Heart right ventricle (tissue), 16 donors: ENCODE results near the gene TMTC2. TPM values are rescaled to one million over a fixed set of nuclear protein-coding genes. Genes with fewer than 3 reads are reported as not detected.

Experiments
- ATAC-seq, 8 donors: fragments of 200-7000 bp; cut with Tn5 transposase; one replicate each; pipeline ENCODE4 v1.9.1; 2020; ENCODE audit warnings: mild to moderate bottlenecking in 8 of 8, moderate library complexity in 8 of 8, moderate number of reproducible peaks in 1 of 8
- DNase-seq, 2 donors: peaks; one replicate each; pipeline ENCODE4 v3.0.0-alpha.2; 2020
- H3K27ac ChIP-seq, 10 donors: fragments of 200-600 bp; sonication (generic) in 2 of 10; one replicate each; pipeline versions ENCODE4 v1.5.0 to v1.8.0; 2020 to 2022; ENCODE audit warnings: mild to moderate bottlenecking in 3 of 10
- H3K27me3 ChIP-seq, 7 donors: fragments of 200-600 bp; one replicate each; pipeline ENCODE4 v1.8.0; 2021 to 2022; ENCODE audit warnings: mild to moderate bottlenecking in 2 of 7
- H3K36me3 ChIP-seq, 9 donors: fragments of 200-600 bp; sonication (generic) in 1 of 9; one replicate each; pipeline versions ENCODE4 v1.5.0 to v1.8.0; 2020 to 2022; ENCODE audit warnings: mild to moderate bottlenecking in 2 of 9
- H3K4me1 ChIP-seq, 9 donors: fragments of 200-600 bp; sonication (generic) in 1 of 9; one replicate each; pipeline versions ENCODE4 v1.5.0 to v1.8.0; 2020 to 2022; ENCODE audit warnings: mild to moderate bottlenecking in 4 of 9
- H3K4me3 ChIP-seq, 10 donors: fragments of 200-600 bp; sonication (generic) in 2 of 10; one replicate each; pipeline versions ENCODE4 v1.5.0 to v1.8.0; 2020 to 2022; ENCODE audit warnings: mild to moderate bottlenecking in 7 of 10, moderate library complexity in 2 of 10
- H3K9me3 ChIP-seq, 11 donors: fragments of 200-600 bp in 10 of 11; sonication (generic) in 2 of 11; one replicate each; pipeline versions ENCODE4 v1.5.0 to v1.8.0; 2013 to 2022; ENCODE audit warnings: mild to moderate bottlenecking in 2 of 11, control low read depth in 1 of 11, moderate library complexity in 1 of 11
- WGBS, 2 donors: extraction: QIAGEN DNeasy Blood & Tissue Kit; methylation state at CpG; one replicate each; pipeline ENCODE4 v1.1.7; 2013; ENCODE audit warnings: inconsistent platforms in 1 of 2; 5-methylcytosine and 5-hydroxymethylcytosine counted together
- intact Hi-C, 10 donors: fragments of 100-400 bp; cut with DNase I; formaldehyde crosslinking; loops; one replicate each; pipeline versions ENCODE4 v1.11.1 to v1.14.2; 2022
- polyA plus RNA-seq, 2 donors: library from polyadenylated mRNA; stranded (reverse); fragments of 200-250 nt; gene quantifications; one replicate each; pipeline ENCODE4 v1.2.3, GENCODE V29; 2013
- total RNA-seq, 10 donors: library from RNA; stranded (reverse); fragmentation: NEBNext Ultra II Directional in 3 of 10; extraction: Animal tissue kit (Norgen Biotek cat#: 25700) in 3 of 10; gene quantifications; one replicate each; pipeline versions ENCODE4 v1.2.1 to v1.2.4, GENCODE V29; 2021 to 2023
- TF ChIP-seq, protein P1 (sequence below), 9 donors: fragments of 200-600 bp; sonication (generic) in 2 of 9; IDR thresholded peaks; one replicate each; pipeline versions ENCODE4 v1.5.0 to v1.8.0; 2021 to 2022; ENCODE audit warnings: antibody characterized with exemption in 9 of 9, mild to moderate bottlenecking in 5 of 9, moderate library complexity in 1 of 9
- donor health status: Arrhythmogenic right ventricular cardiomyopathy.
- donor health status: ischemic (EF 13 %, LVEDD 7.1; RV severe dilation, severe dysfunction).
- donor health status: healthy with polysubstance abuse.
- donor health status: DM: no; HTN: yes; CAD: no.
- donor health status: DM: no; HTN: no; CAD: no.
- donor health status: ischemic (EF 25% LVEDD 6.9; RV normal size, moderate dysfunction).
- donor health status: ischemic (EF 25% LVEDD 5.7; RV mildly dilated, moderate dysfunction).
- donor health status: healthy.
- donor health status: DM: yes; HTN: yes; CAD: no.
- donor health status: Ischemic cardiomyopathy.
- donor health status: ischemic (EF 35%, LVEDD 5.7; RV mildly dilated, moderate dysfunction).
- donor health status: nonischemic (EF 11% LVEDD 7.7; RV severe dilation, severe dysfunction).
- donor health status: DM: yes; HTN: yes; CAD: no.
- donor health status: PGD.
- donor health status: ischemic (EF 29% LVEDD 5.4; RV normal size, mild dysfunction).
- donor health status: nonischemic (EF 23%, LVEDD 6.1; RV moderate dilation, normal function).

Gene TMTC2
- total and polyA plus RNA-seq, 12 donors, result 1.6 to 4.4 (median 2.6) TPM

DNA sequence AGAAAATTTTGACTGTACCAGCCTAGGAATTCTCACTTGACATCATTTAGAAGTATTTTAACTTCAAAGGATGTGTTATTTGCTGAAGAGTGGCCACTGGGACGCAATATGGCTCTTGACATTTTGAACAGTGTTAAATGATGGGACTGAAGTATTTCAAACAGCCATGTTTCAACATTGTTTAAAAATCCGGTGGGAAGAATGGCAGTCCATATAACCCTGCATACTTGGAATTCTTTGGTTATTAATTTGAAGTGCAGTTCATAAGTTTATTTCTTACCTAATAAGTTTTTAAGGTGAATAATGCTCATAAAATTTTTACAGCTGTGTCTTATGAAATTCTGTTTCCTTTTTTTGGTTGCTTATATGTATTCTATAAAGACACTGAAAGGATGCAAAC is 8.3 kb downstream of the TMTC2 start:
- ATAC-seq (no peak), DNase-seq (no peak)
- WGBS, 2 donors, result 84 to 90% methylated on average over 2 of the region's 2 CpGs
- TF ChIP-seq, protein P1, sequence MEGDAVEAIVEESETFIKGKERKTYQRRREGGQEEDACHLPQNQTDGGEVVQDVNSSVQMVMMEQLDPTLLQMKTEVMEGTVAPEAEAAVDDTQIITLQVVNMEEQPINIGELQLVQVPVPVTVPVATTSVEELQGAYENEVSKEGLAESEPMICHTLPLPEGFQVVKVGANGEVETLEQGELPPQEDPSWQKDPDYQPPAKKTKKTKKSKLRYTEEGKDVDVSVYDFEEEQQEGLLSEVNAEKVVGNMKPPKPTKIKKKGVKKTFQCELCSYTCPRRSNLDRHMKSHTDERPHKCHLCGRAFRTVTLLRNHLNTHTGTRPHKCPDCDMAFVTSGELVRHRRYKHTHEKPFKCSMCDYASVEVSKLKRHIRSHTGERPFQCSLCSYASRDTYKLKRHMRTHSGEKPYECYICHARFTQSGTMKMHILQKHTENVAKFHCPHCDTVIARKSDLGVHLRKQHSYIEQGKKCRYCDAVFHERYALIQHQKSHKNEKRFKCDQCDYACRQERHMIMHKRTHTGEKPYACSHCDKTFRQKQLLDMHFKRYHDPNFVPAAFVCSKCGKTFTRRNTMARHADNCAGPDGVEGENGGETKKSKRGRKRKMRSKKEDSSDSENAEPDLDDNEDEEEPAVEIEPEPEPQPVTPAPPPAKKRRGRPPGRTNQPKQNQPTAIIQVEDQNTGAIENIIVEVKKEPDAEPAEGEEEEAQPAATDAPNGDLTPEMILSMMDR (IDR thresholded peaks at IDR 0.05), result no peak
- H3K4me3 ChIP-seq, result no peak overlapping the region
- no peaks in the 10 kb centered on the region for H3K4me1 ChIP-seq
- intact Hi-C loops, result no loop called here
- peaks cover 0 to 12% (median 0%) of the 10 kb centered on the region in 9 donors for H3K36me3 ChIP-seq
- H3K27me3 ChIP-seq, result no peaks in the 10 kb centered on the region
- H3K27ac ChIP-seq, result no peak overlapping the region
- H3K9me3 ChIP-seq, result no peaks in the 10 kb centered on the region

DNA sequence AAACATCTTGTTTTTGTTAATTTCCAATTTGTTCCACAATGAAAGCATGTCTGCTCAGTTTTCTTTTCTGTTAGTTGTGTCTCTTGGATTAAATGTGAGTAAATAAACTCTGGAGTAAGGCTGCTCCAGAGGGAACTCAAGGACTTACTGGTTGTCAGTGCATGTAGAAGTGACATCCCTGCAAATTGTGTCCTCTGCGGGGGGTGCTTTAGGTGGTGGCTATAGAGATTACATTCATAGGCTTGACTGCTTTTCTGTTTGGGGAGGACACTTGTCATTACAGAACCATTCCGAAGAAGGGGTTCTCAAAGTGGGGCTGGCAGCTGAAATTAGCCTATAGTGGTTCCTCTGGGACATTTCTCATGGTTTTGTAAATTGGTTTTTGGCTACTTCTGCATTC is 8.8 kb downstream of the TMTC2 start:
- no peaks in the 10 kb centered on the region for H3K9me3 ChIP-seq

DNA sequence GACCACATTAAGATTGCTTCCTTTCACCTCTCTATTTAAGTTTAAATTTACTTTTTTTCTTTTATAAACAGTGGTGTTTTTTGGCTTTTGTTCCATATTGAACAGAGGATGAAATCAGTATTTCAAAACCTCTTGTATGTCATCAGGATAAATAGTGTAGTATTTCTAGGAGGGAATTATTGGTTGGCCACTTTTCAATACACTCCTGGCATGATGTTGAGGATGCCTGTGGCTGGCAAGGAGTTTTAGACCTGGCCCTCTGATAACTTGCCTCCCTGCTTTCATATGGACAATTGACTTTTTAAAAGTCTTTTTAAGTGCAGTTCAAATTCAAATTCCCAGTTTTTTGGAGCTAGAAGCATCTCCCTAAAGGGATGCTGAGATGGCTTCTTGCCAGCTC is 9.8 kb downstream of the TMTC2 start:
- intact Hi-C loops, result no loop called here
- no peak for DNase-seq
- no peak overlapping the region for H3K27ac ChIP-seq
- H3K36me3 ChIP-seq, result peaks cover 0 to 12% (median 0%) of the 10 kb centered on the region in 9 donors
- ATAC-seq, result no peak
- H3K9me3 ChIP-seq, result no peaks in the 10 kb centered on the region
- H3K27me3 ChIP-seq, result no peaks in the 10 kb centered on the region
- no peak overlapping the region for H3K4me3 ChIP-seq
- H3K4me1 ChIP-seq, result no peaks in the 10 kb centered on the region
- TF ChIP-seq, protein P1 (IDR thresholded peaks at IDR 0.05), result no peak

More for the DNA sequence above, 8.8 kb downstream of the TMTC2 start:
- DNase-seq (no peak), ATAC-seq (no peak)
- TF ChIP-seq, protein P1 (IDR thresholded peaks at IDR 0.05), result no peak
- no peaks in the 10 kb centered on the region for H3K27me3 ChIP-seq
- H3K4me3 ChIP-seq, result no peak overlapping the region
- intact Hi-C loops, result no loop called here
- no peaks in the 10 kb centered on the region for H3K4me1 ChIP-seq
- WGBS, 2 donors, result 88 to 92% methylated on average over 2 of the region's 2 CpGs
- no peak overlapping the region for H3K27ac ChIP-seq
- H3K36me3 ChIP-seq, result peaks cover 0 to 12% (median 0%) of the 10 kb centered on the region in 9 donors

DNA sequence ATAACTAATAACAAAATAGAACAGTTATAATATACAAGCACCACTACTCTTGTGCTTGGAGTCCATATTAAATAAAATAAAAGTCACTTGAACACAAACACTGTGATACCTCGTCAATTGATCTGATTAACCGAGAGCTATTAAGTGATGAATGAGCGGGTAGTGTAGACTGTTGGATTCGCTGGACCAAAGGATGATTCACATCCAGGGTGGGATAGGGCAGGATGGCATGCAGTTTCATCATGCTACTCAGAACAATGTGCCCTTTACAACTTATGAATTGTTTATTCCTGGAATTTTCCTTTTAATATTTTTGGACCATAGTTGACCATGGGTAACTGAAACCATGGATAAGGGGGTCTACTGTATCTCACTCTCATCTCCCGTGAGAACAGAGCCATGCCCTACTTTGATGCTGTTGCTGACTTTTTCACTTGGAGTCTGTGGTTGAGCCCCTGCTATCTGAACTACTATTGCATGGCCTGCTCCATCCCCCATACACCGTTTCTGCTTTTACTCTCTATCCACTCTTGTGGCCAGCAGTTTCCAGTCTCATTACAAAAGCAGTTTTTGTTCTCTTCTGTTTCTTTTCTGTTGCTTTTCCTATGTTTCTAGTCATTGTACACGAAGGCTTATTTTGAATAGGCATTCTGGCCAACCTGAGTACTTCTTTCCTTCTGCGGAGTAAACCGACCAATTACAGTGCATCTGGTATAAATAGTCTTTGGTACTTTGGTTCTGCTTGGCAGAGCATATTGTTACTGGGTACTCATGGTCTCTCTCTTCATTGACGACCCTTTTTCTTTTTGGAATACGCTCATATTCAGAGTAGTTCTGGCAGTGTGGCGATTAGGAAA is 12.2 kb downstream of the TMTC2 start:
- no peaks in the 10 kb centered on the region for H3K36me3 ChIP-seq
- 92 to 93% methylated on average over 12 of the region's 12 CpGs for WGBS, 2 donors

More for the DNA sequence above, 12.2 kb downstream of the TMTC2 start:
- TF ChIP-seq, protein P1 (IDR thresholded peaks at IDR 0.05), result no peak
- intact Hi-C loops, result no loop called here
- Histone ChIP-seq H3K4me3 (no peak overlapping the region), H3K4me1 (no peaks in the 10 kb centered on the region), H3K9me3 (no peaks in the 10 kb centered on the region), H3K27me3 (no peaks in the 10 kb centered on the region), H3K27ac (no peak overlapping the region)
- no peak for ATAC-seq
- no peak for DNase-seq
